RPMI7951 (cell line): Measurements from ENCODE around the gene CLDN4. TPM values are rescaled to one million over a fixed set of nuclear protein-coding genes. Genes with fewer than 3 reads are reported as not detected.
"Not testable (repeated sequence)": the region's sequence is repeated elsewhere in the genome, so short reads cannot be mapped to it uniquely, and the experiment has no call there.

Experiments
- DNase-seq: peaks from one replicate; pipeline ENCODE4 v3.0.0-alpha.2; 2012; ENCODE audit warnings: low read depth
- total RNA-seq: library from RNA; depleted of rRNA; stranded (reverse); fragments of >200 nt; shearing (Covaris generic); gene quantifications from 2 replicates; pipeline ENCODE4 v1.2.3, GENCODE V29; 2014; rRNA removed

The CLDN4 gene
- total RNA-seq = 0.49 and 1.2 TPM in 2 replicates

GRCh38 chr7:73830681-73831583 lies at the start of gene CLDN4:
Gene CLDN4 (plus strand): TSS chr7:73830996. CDS start chr7:73831202, 206 bp downstream.
- DNase-seq = no peak

DNA sequence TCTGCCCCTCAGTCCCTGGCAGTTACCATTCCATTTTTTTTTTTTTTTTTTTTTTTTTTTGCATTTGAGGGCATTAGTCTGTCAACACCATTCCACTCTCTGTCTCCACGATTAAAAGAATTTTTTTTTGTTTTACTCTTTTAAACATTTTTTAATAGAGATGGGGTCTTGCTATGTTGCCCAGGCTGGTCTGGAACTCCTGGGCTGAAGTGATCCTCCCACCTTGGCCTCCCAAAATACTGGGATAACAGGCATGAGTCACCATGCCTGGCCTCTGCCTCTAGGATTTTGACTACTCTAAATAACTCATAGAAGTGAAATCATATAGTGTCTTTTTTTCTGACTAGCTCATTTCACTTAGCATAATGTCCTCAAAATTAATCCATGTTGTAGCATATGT lies 44.2 kb upstream of the CLDN4 start:
- DNase-seq = no peak

DNA sequence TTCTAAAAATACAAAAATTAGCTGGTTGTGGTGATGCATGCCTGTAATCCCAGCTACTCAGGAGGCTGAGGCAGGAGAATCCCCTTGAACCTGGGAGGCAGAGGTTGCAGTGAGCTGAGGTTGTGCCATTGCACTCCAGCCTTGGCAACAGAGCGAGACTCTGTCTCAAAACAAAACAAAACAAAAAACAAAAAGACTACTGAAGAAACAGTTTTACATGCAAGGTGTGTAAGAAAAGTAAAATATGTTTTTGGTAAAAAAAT lies 43.1 kb upstream of the CLDN4 start:
- not testable (repeated sequence) for DNase-seq

DNA sequence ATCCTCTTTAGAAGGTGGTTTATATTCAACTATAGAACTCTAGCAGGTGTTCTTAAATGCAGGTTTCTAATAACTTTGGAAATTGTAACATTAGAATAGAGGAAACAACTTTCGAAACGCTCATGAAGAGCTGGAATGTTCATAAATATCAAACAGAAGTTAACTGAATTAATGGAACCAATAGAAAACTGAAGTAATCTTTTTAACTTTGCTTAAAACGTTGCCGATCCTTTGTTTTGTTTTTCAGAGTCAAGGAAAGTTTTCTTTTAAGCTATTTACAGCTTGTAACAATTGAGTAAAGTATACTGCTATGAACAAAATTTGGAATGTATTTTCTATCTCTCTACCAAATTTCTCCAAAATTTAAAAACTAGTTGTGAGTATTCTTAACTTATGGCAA lies 41.7 kb upstream of the CLDN4 start:
- no peak for DNase-seq

GRCh38 chr7:73791170-73791690 lies 39.6 kb upstream of the CLDN4 start:
- peak; percentile 45 for DNase-seq

- not testable (repeated sequence) for DNase-seq
Observed at GRCh38 chr7:73795188-73795587, 35.6 kb upstream of the CLDN4 start.

DNA sequence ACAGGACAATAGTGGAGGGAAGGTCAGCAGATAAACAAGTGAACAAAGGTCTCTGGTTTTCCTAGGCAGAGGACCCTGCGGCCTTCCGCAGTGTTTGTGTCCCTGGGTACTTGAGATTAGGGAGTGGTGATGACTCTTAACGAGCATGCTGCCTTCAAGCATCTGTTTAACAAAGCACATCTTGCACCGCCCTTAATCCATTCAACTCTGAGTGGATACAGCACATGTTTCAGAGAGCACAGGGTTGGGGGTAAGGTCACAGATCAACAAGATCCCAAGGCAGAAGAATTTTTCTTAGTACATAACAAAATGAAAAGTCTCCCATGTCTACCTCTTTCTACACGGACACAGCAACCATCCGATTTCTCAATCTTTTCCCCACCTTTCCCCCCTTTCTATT lies 34.1 kb upstream of the CLDN4 start:
- DNase-seq = not testable (repeated sequence)

- DNase-seq = not testable (repeated sequence)
Observed at GRCh38 chr7:73797176-73797575, 33.6 kb upstream of the CLDN4 start.

GRCh38 chr7:73799282-73800141 lies 31.3 kb upstream of the CLDN4 start:
- DNase-seq = peak; percentile 62

DNA sequence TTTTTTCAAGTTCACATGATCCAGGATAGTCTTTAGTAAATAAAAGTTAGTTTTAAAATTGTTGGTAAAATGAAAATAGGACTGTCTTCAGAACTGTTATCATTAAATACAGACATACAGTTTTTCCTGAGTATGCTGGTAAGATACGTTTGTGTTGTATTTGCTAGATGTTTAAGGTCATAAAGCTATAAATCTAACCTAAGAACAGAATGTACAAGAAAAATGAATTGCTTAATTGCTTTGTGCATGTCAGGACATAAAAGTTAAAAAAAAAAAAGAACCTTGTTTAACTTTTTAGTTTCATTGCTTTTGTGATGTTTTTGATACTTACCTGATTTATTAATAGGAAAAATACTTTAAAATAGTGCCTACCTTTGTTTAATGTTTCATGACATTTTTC lies 29.2 kb upstream of the CLDN4 start:
- no peak for DNase-seq

DNA sequence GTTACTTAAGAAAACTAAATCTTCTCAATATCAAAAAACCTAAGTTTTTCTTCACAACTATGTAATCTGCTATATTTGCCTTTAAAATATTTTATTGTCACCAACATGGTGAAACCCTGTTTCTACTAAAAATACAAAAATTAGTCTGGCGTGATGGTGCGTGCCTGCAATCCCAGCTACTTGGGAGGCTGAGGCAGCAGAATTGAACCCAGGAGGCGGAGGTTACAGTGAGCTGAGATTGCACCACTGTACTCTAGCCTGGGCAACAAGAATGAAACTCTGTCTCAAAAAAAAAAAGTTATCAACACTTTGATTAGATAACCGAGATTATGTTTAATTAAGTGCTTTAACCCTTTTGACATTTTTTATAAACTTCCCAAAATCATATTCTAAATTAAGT lies 28.3 kb upstream of the CLDN4 start:
- DNase-seq = no peak

GRCh38 chr7:73809467-73809951 lies 21.3 kb upstream of the CLDN4 start:
- DNase-seq = peak; percentile 78

- DNase-seq = no peak
Observed at GRCh38 chr7:73810998-73811360, 19.8 kb upstream of the CLDN4 start.

- DNase-seq = peak; percentile 58
Observed at GRCh38 chr7:73811760-73812168, 19.0 kb upstream of the CLDN4 start.

DNA sequence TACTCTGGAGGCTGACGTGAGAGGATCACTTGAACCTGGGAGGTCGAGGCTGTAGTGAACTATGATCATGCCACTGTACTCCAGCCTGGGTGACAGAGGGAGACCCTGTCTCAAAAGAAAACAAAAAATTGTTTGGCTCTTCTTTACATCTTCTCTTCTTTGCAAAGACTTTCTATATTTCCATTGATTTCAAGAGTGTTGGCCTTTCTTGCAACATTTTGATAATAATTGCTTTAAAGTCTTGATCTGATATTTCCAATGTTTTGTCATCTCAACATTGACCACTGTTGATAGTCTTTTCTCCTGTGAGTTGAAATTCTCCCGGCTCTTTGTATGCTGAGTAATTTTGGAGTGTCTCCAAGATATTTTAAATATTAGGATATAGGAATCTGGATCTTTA lies 17.8 kb upstream of the CLDN4 start:
- no peak for DNase-seq

- DNase-seq = no peak
Observed at GRCh38 chr7:73815436-73815835, 15.4 kb upstream of the CLDN4 start.

DNA sequence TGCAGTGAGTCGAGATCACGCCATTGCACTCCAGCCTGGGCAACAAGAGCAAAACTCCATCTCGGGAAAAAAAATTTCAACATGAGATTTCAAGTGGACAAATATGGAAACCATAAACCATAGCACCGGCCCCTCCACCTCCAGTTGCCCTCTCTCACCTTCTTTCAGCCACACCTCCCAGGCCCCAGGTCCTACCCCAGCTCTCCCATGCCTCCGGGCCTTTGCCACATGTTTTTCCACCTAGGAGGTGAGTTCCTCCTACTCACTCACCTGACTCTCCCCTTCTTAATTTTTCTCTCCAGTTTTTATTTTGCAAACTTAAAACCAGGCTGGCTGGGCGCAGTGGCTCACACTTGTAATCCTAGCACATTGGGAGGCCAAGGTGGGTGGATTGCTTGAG lies 13.7 kb upstream of the CLDN4 start:
- DNase-seq = no peak

DNA sequence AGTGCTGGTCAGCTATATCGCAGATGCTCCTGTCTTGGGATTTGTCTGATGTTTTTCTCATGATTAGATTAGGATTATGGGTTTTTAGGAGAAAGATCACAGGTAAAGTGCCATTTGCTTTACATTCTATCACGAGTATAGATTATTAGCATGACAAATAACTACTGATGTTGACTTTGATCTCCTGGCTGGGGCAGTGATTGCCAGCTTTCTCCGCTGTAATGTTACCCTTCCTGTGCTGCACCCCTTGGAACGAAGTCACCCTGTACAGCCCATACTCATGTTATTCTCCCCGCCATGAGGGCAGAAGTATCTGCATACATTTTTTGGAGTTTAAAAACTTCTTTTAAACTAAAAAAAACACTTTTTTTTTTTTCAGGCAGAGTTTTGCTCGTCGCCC lies 10.8 kb upstream of the CLDN4 start:
- DNase-seq = no peak

GRCh38 chr7:73821597-73822285 lies 9.1 kb upstream of the CLDN4 start:
- not testable (repeated sequence) for DNase-seq

- peak; percentile 100 for DNase-seq
Observed at GRCh38 chr7:73822319-73823173, 8.2 kb upstream of the CLDN4 start.

DNA sequence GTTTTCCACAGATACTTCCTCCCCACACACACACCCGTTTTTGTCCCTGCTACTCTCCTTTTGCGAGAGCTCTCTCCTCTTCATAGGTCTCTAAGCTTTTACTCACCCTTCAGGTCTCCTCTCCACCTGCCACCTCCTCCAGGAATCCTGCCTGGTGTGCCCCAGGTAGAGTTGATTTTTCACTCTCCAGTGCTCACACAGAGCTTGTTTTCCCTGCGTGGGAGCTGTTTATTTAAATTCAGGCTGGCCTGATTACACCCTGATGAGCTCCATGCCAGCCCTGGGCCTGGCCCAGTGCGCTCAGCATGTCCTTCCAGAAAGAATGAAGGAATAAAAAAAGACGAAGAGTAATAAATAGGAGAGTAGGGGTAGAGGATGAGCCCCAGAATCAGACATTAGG lies 7.5 kb upstream of the CLDN4 start:
- DNase-seq = no peak
